DMS79 (cell line): ENCODE results near the gene OSMR.

Experiments used
- DNase-seq: peaks from one replicate; lab custom pipeline; 2025; lab: John Stamatoyannopoulos, UW

Gene OSMR

GRCh38 chr5:38871790-38872551, 26.2 kb downstream of the OSMR start:
- DNase-seq, result no peak

- no peak for DNase-seq
Observed at GRCh38 chr5:38872826-38873225, 27.0 kb downstream of the OSMR start.

GRCh38 chr5:38874948-38875456, 29.2 kb downstream of the OSMR start:
- no peak for DNase-seq

GRCh38 chr5:38878391-38879077, 32.7 kb downstream of the OSMR start:
- no peak for DNase-seq

GRCh38 chr5:38879078-38879460, 33.3 kb downstream of the OSMR start:
- no peak for DNase-seq

- no peak for DNase-seq
Observed at GRCh38 chr5:38883842-38884241, 38.0 kb downstream of the OSMR start.

DNA sequence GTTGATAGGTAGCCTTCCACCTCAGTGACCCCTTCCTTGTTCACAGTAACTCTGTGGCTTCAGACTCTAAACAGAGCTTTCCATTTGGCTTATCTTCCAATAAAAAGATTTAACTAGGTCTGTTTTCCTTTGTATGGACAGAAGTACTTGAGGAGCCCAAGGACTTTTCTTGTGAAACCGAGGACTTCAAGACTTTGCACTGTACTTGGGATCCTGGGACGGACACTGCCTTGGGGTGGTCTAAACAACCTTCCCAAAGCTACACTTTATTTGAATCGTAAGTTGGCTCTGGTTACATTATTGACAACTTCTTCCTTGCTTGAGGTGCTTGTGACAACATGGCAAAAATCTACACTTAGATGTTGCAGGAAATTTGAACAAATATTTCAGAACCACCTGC, 39.4 kb downstream of the OSMR start:
- no peak for DNase-seq

GRCh38 chr5:38888041-38888440, 42.2 kb downstream of the OSMR start:
- DNase-seq, result no peak

GRCh38 chr5:38889424-38889823, 43.6 kb downstream of the OSMR start:
- DNase-seq, result no peak

DNA sequence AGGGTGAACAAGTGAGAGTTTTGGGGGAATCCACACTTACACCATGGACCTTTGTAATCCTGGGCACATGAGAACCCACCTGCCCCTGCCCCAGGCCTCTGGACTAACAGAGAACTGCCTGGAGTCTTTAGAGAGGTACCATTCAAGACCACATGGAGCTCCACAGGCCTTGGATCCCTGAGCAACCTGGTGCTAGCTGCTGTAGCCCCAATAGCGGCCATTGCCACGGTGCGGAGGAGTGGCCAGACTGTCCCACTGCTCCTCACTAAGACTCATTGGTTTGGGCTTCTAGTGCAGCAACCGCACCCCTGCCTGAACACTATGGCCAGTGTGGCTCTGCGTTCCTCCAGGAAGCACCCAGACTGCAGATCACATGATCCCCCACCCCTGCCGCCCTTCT, 45.8 kb downstream of the OSMR start:
- no peak for DNase-seq

DNA sequence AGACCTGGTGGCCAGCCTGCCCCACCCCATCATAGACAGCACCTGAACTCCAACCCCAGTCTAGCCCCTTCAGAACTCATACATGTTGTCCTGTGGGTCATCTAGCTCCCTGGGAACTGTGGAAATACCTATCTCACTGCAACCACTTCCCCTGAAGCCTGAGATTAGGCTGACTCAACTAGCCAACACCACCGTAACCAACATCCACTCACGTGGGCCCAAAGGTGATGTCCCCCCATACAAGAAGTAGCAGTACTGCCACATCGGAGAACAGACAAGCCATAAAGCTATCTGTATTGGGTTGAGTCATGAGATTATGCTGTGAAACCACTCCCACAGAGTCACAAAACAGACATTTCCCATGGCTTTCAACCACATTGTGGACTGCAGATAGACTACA, 46.6 kb downstream of the OSMR start:
- no peak for DNase-seq

GRCh38 chr5:38896760-38897159, 50.9 kb downstream of the OSMR start:
- DNase-seq, result no peak

- no peak for DNase-seq
Observed at GRCh38 chr5:38899936-38900335, 54.1 kb downstream of the OSMR start.

DNA sequence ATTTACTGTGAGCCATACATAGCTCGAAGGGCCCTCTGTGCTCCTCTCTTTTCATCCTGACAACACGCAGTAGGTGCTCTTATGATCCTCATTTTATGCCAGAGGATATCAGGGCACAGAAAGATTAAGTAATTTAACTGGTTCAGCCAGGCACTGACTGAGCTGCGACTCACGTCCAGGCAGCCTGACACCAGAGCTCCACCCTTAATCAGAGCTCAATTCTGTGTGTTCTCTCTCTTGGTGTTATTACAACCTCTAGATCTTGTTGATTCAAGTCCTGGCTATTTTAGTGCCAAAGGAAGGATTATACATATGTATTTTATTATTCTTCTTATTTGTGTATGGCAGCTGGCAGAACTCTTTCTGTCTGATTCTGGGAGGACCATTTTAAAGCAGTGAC, 59.7 kb downstream of the OSMR start:
- no peak for DNase-seq

GRCh38 chr5:38906503-38906902, 60.7 kb downstream of the OSMR start:
- no peak for DNase-seq

DNA sequence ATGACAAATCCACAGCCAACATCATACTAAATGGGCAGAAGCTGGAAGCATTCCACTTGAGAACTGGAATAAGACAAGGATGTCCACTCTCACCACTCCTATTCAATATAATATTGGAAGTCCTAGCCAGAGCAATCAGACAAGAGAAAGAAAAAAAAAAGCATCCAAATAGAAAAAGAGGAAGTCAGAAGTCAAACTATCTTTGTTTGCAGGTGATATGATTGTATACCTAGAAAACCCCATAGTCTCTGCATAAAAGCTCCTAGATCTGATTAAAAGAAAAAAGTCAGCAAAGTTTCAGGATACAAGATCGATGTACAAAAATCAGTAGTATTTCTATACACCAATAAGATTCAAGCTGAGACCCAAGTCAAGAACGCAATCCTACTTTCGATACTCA, 66.1 kb downstream of the OSMR start:
- DNase-seq, result no peak

- DNase-seq, result no peak
Observed at GRCh38 chr5:38913714-38914113, 67.9 kb downstream of the OSMR start.

DNA sequence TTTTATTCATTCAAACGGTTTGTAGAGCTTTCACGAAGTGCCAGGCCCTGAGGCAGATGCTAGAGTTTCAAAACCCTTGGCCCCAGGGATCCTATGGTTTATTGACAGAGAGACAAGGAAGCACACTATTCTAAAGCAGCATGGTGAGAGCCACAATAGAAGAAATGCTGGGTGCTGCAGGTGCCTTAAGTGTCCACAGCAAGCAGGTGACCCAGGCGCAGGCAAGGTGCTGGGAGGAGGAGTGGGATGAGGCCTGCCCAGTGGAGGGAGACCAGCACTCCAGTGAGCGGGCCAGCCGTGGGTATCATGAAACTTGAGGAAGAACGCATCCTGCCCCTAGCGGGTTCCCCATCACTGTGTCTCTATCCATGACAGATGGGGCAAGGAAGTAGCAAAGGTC, 71.0 kb downstream of the OSMR start:
- DNase-seq, result no peak

- DNase-seq, result no peak
Observed at GRCh38 chr5:38921174-38921573, 75.4 kb downstream of the OSMR start.

DNA sequence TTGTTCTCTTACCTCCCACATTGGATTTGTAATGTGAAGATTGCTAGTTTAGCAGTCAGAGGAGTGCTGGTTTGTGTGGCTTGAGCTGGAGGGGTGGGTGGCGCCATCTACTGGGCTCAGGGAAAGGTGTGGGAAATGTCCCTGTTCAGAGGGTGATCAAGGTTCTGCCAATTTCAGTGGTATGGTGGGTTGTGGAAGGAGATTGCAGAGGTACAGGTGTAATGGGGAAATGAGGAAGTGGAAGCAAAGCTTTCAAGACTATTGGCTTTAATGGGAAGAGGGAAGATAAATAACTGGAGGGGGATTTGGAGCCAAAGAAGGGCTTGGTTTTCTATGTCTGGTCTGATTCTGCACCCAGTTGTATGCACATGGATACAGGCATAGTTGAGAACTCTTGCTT, 76.4 kb downstream of the OSMR start:
- no peak for DNase-seq

GRCh38 chr5:38923661-38924451, 78.0 kb downstream of the OSMR start:
- DNase-seq, result no peak

GRCh38 chr5:38925154-38925925, 79.5 kb downstream of the OSMR start:
- no peak for DNase-seq
